Astrocyte (in vitro differentiated cells and primary cell): ENCODE measurements around the gene ADAM23. TPM values are rescaled to one million over a fixed set of nuclear protein-coding genes. Genes with fewer than 3 reads are reported as not detected.
A peak's percentile ranks its signal among the peaks of the same experiment; 100 is the strongest.

Source experiments
- DNase-seq: peaks from one replicate; pipeline ENCODE4 v3.0.0-alpha.2; 2010; ENCODE audit warnings: low read depth
- FAIRE-seq: peaks from 2 replicates; lab custom pipeline; 2011; peaks lifted over from hg19 to GRCh38; lab: Jason Lieb, UNC
- H2AFZ ChIP-seq: 2 replicates; pipeline ENCODE4 v1.6.0; 2012; ENCODE audit warnings: low read depth, low read length, inconsistent platforms
- H3K27ac ChIP-seq: 2 replicates; pipeline ENCODE4 v1.5.1; 2011; ENCODE audit warnings: low read depth, low read length, inconsistent platforms
- H3K27me3 ChIP-seq: 2 replicates; pipeline ENCODE4 v1.6.0; 2011; ENCODE audit warnings: low read length, inconsistent platforms; ENCODE audit not compliant: insufficient read depth
- H3K36me3 ChIP-seq: 2 replicates; pipeline ENCODE4 v1.5.1; 2011; ENCODE audit warnings: low read length, inconsistent platforms; ENCODE audit not compliant: insufficient read depth
- H3K4me1 ChIP-seq: 2 replicates; pipeline ENCODE4 v1.5.1; 2011; ENCODE audit warnings: low read length, inconsistent platforms; ENCODE audit not compliant: insufficient read depth
- H3K4me2 ChIP-seq: 2 replicates; pipeline ENCODE4 v1.6.0; 2012; ENCODE audit warnings: low read length, inconsistent platforms
- H3K4me3 ChIP-seq: 2 replicates; pipeline ENCODE4 v1.5.1; 2011; ENCODE audit warnings: low read depth, mild to moderate bottlenecking, low read length, inconsistent platforms; ENCODE audit not compliant: insufficient read depth
- H3K79me2 ChIP-seq: 2 replicates; pipeline ENCODE4 v1.6.0; 2012; ENCODE audit warnings: mild to moderate bottlenecking, low read length, inconsistent platforms; ENCODE audit not compliant: insufficient read depth
- H3K9ac ChIP-seq: 2 replicates; pipeline ENCODE4 v1.6.0; 2012; ENCODE audit warnings: mild to moderate bottlenecking, low read length, inconsistent platforms
- H3K9me3 ChIP-seq: 2 replicates; pipeline ENCODE4 v1.5.1; 2012; ENCODE audit warnings: low read depth, mild to moderate bottlenecking, low read length, inconsistent platforms; ENCODE audit not compliant: insufficient read depth
- H4K20me1 ChIP-seq: 2 replicates; pipeline ENCODE4 v1.6.0; 2012; ENCODE audit warnings: low read length, inconsistent platforms; ENCODE audit not compliant: insufficient read depth
- H3K27ac Mint-ChIP-seq: one replicate; pipeline ENCODE4 v1.8.0; 2021; ENCODE audit warnings: mild to moderate bottlenecking, mixed read lengths; ENCODE audit not compliant: unreplicated experiment
- H3K27me3 Mint-ChIP-seq: one replicate; pipeline ENCODE4 v1.8.0; 2021; ENCODE audit warnings: low read depth, mixed read lengths; ENCODE audit not compliant: unreplicated experiment
- H3K36me3 Mint-ChIP-seq: one replicate; pipeline ENCODE4 v1.8.0; 2021; ENCODE audit warnings: low read depth, mixed read lengths; ENCODE audit not compliant: unreplicated experiment
- H3K4me1 Mint-ChIP-seq: one replicate; pipeline ENCODE4 v1.8.0; 2021; ENCODE audit warnings: low read depth, mixed read lengths; ENCODE audit not compliant: unreplicated experiment
- H3K4me3 Mint-ChIP-seq: one replicate; pipeline ENCODE4 v1.8.0; 2021; ENCODE audit warnings: mild to moderate bottlenecking, moderate library complexity, mixed read lengths; ENCODE audit not compliant: unreplicated experiment
- H3K9me3 Mint-ChIP-seq: one replicate; pipeline ENCODE4 v1.8.0; 2021; ENCODE audit warnings: mild to moderate bottlenecking, mixed read lengths; ENCODE audit not compliant: unreplicated experiment
- CTCF ChIP-seq: IDR thresholded peaks from 2 replicates; pipeline ENCODE4 v1.5.1; 2011; ENCODE audit warnings: low read depth, mild to moderate bottlenecking, inconsistent platforms, low read length, moderate library complexity; ENCODE audit not compliant: insufficient read depth
- EZH2 ChIP-seq: IDR thresholded peaks from 2 replicates; pipeline ENCODE4 v1.6.1; 2012; ENCODE audit warnings: mild to moderate bottlenecking, low read length, inconsistent platforms; ENCODE audit not compliant: insufficient read depth
- total RNA-seq: library from RNA; stranded (reverse); gene quantifications from 2 replicates; pipeline ENCODE4 v1.2.1, GENCODE V29; 2021

The ADAM23 gene
- total RNA-seq, 1 donor from 2014 or later: 13.9 TPM

GRCh38 chr2:206557321-206557720, 114.0 kb downstream of the ADAM23 start:
- no peaks in the 10 kb centered on the region for H3K36me3 ChIP-seq
- no peak overlapping the region for H3K27ac ChIP-seq
- no peak overlapping the region for H3K4me3 ChIP-seq
- no peak overlapping the region for H3K9ac ChIP-seq
- FAIRE-seq (no peak), DNase-seq (peak; percentile 44)
- no peaks in the 10 kb centered on the region for H3K79me2 ChIP-seq
- TF ChIP-seq CTCF (no peak), EZH2 (no peak)
- Mint-ChIP-seq H3K9me3 (no peaks in the 10 kb centered on the region), H3K36me3 (no peaks in the 10 kb centered on the region), H3K4me3 (no peak overlapping the region), H3K4me1 (peaks cover 4% of the 10 kb centered on the region), H3K27me3 (no peaks in the 10 kb centered on the region), H3K27ac (no peak overlapping the region)
- H3K27me3 ChIP-seq: no peaks in the 10 kb centered on the region
- H3K9me3 ChIP-seq: no peaks in the 10 kb centered on the region
- H4K20me1 ChIP-seq: no peaks in the 10 kb centered on the region
- no peak overlapping the region for H2AFZ ChIP-seq
- H3K4me2 ChIP-seq: no peak overlapping the region
- H3K4me1 ChIP-seq: no peaks in the 10 kb centered on the region

GRCh38 chr2:206558492-206558891, 115.2 kb downstream of the ADAM23 start:
- FAIRE-seq: no peak
- no peaks in the 10 kb centered on the region for H3K36me3 Mint-ChIP-seq
- H3K4me1 Mint-ChIP-seq: peaks cover 8% of the 10 kb centered on the region
- no peaks in the 10 kb centered on the region for H3K9me3 ChIP-seq
- H3K27me3 Mint-ChIP-seq: no peaks in the 10 kb centered on the region
- H3K4me3 Mint-ChIP-seq: no peak overlapping the region
- H4K20me1 ChIP-seq: no peaks in the 10 kb centered on the region
- DNase-seq: no peak
- H3K27ac ChIP-seq: no peak overlapping the region
- no peak overlapping the region for H3K9ac ChIP-seq
- H3K4me2 ChIP-seq: no peak overlapping the region
- no peaks in the 10 kb centered on the region for H3K36me3 ChIP-seq
- no peaks in the 10 kb centered on the region for H3K9me3 Mint-ChIP-seq
- no peak overlapping the region for H3K4me3 ChIP-seq
- no peak overlapping the region for H2AFZ ChIP-seq
- H3K27me3 ChIP-seq: no peaks in the 10 kb centered on the region
- TF ChIP-seq EZH2: no peak
- TF ChIP-seq CTCF: no peak
- no peaks in the 10 kb centered on the region for H3K4me1 ChIP-seq
- H3K79me2 ChIP-seq: no peaks in the 10 kb centered on the region
- no peak overlapping the region for H3K27ac Mint-ChIP-seq

- TF ChIP-seq CTCF (no peak), EZH2 (no peak)
- peak overlapping the region; percentile 95 for H3K27ac Mint-ChIP-seq
- no peaks in the 10 kb centered on the region for H3K27me3 Mint-ChIP-seq
- Histone ChIP-seq H3K9ac (no peak overlapping the region), H4K20me1 (no peaks in the 10 kb centered on the region), H3K4me3 (no peak overlapping the region), H3K27ac (no peak overlapping the region), H3K79me2 (no peaks in the 10 kb centered on the region), H3K4me1 (no peaks in the 10 kb centered on the region), H2AFZ (no peak overlapping the region), H3K9me3 (no peaks in the 10 kb centered on the region), H3K27me3 (no peaks in the 10 kb centered on the region), H3K36me3 (no peaks in the 10 kb centered on the region), H3K4me2 (no peak overlapping the region)
- peaks cover 8% of the 10 kb centered on the region for H3K4me1 Mint-ChIP-seq
- no peak for FAIRE-seq
- no peak overlapping the region for H3K4me3 Mint-ChIP-seq
- H3K9me3 Mint-ChIP-seq: no peaks in the 10 kb centered on the region
- peak; percentile 29 for DNase-seq
- H3K36me3 Mint-ChIP-seq: no peaks in the 10 kb centered on the region
Observed at GRCh38 chr2:206561962-206562361, 118.6 kb downstream of the ADAM23 start.
